Stimulated activated CD8-positive, alpha-beta memory T cell treated with anti-CD3 and anti-CD28 coated beads, Interleukin-12 subunit alpha, Interleukin-12 subunit beta, amount 100 ng/mL, for 4 hours (primary cell): ENCODE results near the gene POLR2F.

Experiments used
- DNase-seq: peaks from one replicate; pipeline ENCODE4 v3.0.0-alpha.2; 2020; ENCODE audit warnings: low read depth

Gene POLR2F

GRCh38 chr22:37982938-37983859, 29.7 kb downstream of the POLR2F start:
- DNase-seq, result no peak

DNA sequence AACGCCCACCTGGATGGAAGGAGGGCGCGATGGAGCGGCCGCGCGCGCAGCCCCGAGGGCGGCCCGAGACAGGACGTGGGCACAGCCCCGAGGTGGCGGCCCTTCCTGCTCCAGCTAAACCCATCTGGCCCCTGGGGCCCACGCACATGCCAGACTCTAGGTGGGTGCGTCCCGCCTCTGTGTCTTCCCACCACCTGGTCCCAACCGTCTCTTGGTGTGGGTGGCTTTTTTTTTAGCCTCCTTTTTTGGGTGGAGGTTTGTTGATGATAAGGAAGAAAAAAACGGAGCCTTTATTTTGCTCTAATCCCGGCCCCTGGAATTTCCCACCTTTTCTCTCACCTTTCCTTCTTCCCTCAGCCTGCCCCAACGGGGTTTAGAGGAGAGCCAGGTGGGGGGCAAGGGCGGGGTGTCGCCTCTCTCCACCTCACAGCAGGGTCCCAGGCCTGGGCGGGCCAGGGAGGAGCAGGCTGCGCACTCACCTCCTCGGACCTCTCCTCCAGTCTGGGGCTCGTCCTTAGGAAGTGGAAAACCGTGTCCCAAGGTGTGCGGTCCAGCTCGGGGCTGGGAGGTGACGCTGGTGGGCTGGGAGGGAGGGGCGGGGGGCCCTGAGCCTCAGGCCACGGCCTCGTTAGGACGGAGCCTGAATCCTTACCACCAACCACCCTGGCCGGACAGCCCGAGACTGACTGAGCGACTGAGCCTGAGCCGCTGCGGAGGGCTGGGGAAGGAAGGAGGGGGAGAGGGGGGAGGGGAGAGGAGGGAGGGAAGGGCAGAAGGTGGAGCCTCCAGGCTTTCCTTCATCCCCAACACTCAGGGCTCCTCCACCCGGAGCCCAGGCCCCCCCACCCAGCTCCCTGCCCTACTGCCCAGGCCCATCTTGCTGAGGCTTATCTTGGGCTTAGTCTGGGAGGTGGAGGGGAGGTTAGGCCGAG, 30.6 kb downstream of the POLR2F start, which contains the start of gene SOX10:
Gene SOX10 (minus strand): TSS at position 696 of the 932 bp plus-strand sequence. CDS start 771 bp downstream, outside the sequence.
- no peak for DNase-seq

DNA sequence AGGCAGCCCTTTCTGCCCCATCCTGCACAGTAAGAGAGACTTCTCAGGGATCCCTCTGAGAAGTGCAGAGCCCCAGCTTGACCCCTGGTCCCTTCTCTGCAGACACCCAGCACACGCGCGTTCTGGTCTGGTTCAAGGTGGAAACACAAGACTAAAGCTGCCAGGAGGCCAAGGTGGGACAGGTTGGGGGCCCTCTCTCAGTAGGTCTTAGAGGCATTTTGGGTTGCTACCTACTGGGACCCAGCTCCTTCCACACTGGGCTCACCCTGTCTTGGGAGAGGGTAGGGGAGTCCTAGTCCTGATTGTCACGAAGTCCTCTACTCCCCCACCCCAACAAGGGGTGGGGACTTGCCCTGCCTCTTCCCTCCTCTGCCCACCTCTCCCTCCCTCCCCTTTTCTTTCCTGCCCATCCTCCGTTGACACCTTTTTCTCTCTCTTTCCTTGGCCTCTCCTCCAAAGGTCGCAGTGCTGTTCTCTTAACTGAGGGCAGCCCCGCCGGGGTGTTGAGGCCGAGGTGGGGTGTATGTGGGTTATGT, 31.6 kb downstream of the POLR2F start:
- DNase-seq, result no peak

GRCh38 chr22:37985751-37986281, 32.3 kb downstream of the POLR2F start:
- DNase-seq, result no peak

DNA sequence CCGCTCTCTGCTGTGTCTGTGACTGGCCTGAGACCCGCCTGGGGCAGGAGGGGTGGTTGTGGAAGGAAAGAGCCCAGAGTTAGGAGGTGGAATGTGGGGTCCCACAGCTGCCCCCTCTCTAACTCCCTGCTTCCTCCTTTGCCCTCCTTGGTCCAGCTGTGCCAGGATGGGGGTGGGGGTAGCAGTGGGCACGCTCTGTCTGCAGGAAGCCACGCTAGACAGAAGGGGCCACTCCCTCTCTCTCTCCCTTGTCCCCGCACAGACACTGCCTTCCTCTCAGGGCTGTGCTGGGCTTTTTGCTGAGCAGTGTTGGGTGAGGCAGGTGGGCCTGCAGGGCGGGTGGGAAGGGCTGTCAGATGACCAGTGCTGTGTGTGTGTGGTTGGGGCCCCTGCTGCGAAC, 32.9 kb downstream of the POLR2F start:
- DNase-seq, result no peak

DNA sequence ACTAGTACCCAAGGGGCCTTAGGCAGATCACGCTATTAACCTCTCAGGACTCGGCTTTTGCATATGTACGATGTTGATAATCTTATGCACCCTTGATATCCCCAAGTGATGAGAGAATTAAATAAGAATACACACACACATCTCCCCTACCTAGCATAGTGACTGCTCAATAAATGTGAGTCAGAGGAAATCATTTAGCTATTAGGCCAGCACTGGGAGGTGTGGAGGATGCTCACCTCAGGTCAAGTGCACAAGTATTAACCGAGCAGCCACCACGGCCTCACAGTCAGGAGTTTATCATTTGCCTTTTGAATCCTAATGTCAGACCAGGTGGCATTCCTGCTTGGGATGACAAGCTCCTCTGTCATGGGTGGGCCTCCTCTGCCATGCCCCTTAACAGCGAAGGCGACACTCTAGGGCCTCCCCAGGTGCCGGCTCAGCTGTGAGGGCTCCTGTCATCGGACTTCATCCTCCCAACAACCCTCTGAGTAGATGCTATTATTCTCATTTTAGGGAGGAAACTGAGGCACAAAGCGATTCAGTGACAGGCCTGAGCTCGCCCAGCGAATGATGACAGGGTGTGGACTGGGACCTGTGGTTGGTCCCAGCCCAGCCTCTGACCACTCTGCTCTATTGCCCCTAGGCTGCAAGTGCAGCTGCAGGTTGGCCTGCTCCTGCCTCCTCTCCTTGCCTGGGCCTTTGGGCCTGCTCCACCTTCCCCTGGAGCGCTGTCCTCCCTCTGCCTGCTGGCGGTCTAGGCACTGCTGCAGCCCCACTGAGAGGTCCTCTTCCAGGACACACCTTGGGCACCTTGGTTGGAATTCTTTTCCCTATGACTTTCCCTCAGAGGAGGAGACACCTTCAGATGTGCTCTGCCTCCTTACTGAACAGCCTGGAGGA, 35.9 kb downstream of the POLR2F start:
- DNase-seq, result no peak

DNA sequence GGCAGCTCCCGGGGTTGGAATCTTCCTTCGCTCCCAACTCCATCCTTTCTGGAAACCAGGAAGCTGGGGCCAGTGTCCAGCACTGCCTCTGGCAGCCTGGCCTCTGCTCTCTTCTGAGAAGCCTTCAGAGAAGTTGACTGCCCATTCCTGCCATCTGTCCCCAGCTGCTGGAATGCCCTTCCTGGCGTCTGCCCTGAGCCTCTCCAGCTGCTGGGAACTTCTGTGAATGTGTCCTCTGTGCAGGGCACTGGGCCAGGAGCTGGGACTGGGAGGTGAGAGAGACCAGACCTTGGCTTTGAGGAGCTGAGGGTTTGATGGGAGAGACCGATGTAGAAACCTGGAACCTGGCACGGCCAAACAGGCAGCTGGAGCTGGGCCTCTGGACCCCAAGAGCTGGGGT, 36.8 kb downstream of the POLR2F start:
- DNase-seq, result no peak

GRCh38 chr22:37990862-37991261, 37.4 kb downstream of the POLR2F start:
- no peak for DNase-seq

DNA sequence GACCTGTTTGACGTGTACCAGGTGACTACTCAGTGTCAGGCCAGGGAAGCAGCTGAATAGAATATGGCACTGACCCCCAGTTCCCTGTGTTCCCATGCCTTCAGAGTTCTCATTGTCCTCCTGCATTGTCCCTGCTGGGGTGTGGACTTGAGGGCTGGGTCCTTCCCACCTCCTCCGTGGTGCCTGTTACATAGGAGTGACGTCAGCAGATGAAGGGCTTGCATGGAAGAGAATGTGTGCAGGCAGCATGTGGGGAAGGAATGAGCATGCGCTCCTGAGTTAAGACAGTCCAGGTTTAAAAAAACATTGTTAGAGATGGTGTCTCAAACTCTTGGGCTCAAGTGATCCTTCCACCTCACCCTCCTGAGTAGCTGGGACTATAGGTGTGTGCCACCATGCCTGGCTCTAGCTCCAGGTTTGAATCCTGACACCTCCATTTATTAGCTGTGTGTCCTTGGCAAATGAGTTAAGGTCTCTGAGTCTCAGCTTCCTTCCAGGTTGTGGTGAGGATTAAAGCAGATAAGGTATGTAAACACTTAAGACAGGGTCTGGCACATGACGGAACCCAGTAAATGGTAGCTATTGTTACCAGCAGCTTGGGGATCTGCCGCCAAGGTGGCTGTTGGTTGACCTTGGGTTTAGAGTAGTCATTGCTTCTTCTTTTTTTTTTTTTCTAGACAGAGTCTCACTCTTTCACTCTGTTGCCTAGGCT, 38.4 kb downstream of the POLR2F start:
- no peak for DNase-seq

DNA sequence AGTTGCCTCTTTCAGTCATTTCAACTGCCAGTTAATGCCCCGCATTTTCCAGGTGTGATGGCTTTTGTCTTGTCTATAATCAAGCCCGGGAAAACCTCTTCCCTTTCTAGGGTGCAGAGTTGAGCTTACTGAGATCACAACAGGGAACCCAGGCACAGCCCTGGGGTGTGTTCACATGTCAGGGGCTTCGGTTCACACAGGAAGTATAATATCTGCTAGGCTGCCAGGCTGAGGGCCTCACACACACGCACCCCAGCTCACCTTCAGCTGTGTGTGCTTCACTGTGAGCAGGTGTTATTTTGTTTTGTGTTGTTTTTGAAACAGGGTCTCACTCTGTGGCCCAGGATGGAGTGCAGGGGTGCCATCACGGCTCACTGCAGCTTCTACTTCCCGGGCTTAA, 40.5 kb downstream of the POLR2F start:
- DNase-seq, result peak; percentile 17

DNA sequence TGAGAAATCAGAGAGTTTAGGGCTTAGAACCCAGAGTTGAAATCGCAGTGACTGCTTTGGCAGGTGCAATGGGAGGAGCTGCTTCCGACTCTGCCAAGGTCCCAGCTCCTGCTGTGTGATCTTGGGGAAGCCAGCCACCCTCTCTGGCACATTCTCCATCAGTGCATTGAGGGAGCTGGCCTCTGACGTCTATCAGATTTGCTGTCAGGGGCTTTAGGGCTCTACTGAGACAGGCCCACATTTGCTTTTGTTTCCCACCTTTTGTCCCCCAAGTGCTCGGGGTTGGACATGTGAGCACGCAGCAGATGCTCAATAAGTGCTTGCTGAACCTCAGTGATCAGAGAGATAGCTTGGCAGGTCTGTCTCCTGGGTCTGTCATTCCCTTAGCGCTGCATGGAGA, 41.5 kb downstream of the POLR2F start:
- no peak for DNase-seq

- DNase-seq, result no peak
Observed at GRCh38 chr22:37995460-37995859, 42.0 kb downstream of the POLR2F start.

GRCh38 chr22:37996079-37996478, 42.6 kb downstream of the POLR2F start:
- DNase-seq, result no peak

- DNase-seq, result no peak
Observed at GRCh38 chr22:37996515-37997246, 43.2 kb downstream of the POLR2F start.

DNA sequence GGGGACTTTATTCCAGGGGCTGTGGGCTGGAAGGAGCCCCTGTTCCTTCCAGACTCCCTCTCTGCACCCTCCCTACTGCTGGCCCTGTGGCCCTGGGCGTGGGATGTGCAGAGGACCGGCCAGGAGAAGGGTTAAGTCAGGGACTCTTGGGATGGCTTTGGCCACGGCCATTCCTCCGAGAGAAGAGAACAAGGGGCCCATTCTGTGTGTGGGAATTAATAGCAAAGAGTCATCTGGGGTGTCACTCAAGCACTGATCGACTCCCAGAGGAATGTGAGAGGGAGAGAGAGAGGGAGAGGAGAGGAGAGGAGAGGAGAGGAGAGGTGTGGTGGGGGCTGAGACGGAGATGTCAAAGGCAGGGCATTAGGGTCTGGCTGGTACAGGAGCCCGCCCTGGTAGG, 45.0 kb downstream of the POLR2F start:
- no peak for DNase-seq

DNA sequence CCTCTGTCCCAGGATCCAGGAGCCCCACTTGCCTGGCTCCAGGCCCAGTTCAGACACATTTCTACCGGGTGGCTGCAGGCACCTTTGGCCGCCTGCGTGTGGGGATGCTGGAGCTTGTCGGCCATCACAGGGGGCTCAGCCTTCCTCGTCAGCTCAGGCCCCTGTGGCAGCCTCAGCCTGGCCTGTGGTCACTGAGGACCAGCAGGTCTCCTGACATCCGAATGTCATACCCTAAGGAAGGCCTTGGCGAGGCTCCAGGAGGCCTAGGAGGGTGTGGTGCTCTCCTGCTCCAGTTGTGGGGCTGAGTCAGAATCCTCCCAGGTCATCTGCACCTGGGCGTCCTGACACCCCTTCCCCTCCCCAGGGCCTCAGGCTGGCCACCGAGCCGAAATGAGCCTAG, 45.7 kb downstream of the POLR2F start:
- DNase-seq, result no peak

DNA sequence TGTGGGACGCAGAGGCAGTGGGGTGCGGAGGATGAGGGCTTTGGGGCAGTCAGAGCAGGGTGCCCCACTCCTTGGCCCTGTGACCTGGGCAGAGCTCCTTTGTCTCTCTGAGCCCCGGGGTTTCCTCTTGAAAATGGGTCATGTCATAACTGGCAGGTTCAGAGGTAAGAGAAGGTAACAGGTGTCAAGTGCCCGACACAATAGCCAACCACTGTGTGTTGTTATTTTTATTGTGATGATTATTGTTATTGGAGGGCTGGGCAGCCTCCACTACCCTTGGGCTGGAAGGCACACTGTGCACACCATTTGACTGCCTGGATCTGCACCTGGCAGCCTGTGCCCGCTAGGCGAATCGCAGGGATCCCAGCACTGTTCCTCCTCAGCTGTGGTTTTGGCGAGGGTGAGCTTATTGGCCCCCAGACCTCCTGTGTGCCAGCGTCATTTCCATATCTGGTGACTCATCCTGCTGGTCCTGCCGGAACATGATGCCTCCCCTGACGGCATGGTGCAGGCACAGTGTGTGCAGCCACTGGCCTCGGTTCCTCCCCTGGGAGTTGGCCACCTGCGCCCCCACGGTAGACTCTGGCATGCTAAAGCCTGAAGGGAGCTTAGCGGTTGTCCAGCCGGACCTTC, 46.3 kb downstream of the POLR2F start:
- DNase-seq, result no peak

GRCh38 chr22:38005943-38006342, 52.4 kb downstream of the POLR2F start:
- DNase-seq, result no peak

DNA sequence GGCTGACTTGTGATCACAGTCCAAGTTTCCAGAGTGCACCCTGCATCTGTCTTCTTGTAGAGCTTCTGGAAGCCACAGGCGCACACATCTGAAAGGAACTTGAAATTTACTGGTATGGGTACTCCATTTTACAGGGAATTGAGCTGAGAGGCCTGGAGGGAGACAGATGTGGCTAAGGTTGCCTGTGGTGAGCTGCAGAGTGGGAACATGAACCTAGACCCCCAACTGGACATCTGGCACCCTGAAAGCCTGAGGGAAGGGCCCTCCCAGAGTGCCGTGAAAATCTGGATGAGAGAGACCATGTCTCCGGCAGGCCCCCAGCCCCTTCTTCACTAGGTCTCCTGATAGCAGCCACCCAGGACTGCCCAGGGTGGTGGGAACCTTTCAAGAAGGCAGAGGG, 53.4 kb downstream of the POLR2F start:
- DNase-seq, result no peak
